ENCODE results near the gene UBL5. TPM values are rescaled to one million over a fixed set of nuclear protein-coding genes. Genes with fewer than 3 reads are reported as not detected.

UBL5 gene
- total RNA-seq, 2 experiments from 2014 or later: 313 to 321 TPM

- ChIA-PET POLR2A (no interaction called here), CTCF (no interaction called here)
- H3K4me3 Mint-ChIP-seq: no peak overlapping the region
- no peaks in the 10 kb centered on the region for H3K27me3 Mint-ChIP-seq
- no peak for ATAC-seq
- no peaks in the 10 kb centered on the region for H3K9me3 Mint-ChIP-seq
- H3K4me1 Mint-ChIP-seq (ENCODE audit: low read depth): peaks cover 2% of the 10 kb centered on the region
- H3K27ac Mint-ChIP-seq: no peak overlapping the region
- H3K36me3 Mint-ChIP-seq (ENCODE audit: low read depth): no peaks in the 10 kb centered on the region
- intact Hi-C loops (cut with micrococcal nuclease): no loop called here
- no peak for DNase-seq
- no peak for TF ChIP-seq CTCF (IDR thresholded peaks at IDR 0.05)
These were observed 44.1 kb downstream of the UBL5 start for GRCh38 chr19:9871626-9872338.

GRCh38 chr19:9872618-9873242, 45.0 kb downstream of the UBL5 start:
- ChIA-PET CTCF (no interaction called here), POLR2A (no interaction called here)
- no peak overlapping the region for H3K27ac Mint-ChIP-seq
- no peaks in the 10 kb centered on the region for H3K4me1 Mint-ChIP-seq (ENCODE audit: low read depth)
- intact Hi-C loops (cut with micrococcal nuclease): no loop called here
- TF ChIP-seq CTCF (IDR thresholded peaks at IDR 0.05): no peak
- ATAC-seq (no peak), DNase-seq (no peak)
- no peak overlapping the region for H3K4me3 Mint-ChIP-seq
- no peaks in the 10 kb centered on the region for H3K27me3 Mint-ChIP-seq
- no peaks in the 10 kb centered on the region for H3K36me3 Mint-ChIP-seq (ENCODE audit: low read depth)
- H3K9me3 Mint-ChIP-seq: no peaks in the 10 kb centered on the region

GRCh38 chr19:9875031-9875627, 47.4 kb downstream of the UBL5 start:
- POLR2A ChIA-PET: interaction anchor here (0.8 to 1.1 kb wide), 3 partner anchors 11 to 467 kb away, joined by 3 read pairs; no protein-coding TSS in a partner anchor
- intact Hi-C loops (cut with micrococcal nuclease): no loop called here
- TF ChIP-seq CTCF (IDR thresholded peaks at IDR 0.05): no peak
- ATAC-seq: no peak
- H3K4me1 Mint-ChIP-seq (ENCODE audit: low read depth): no peaks in the 10 kb centered on the region
- CTCF ChIA-PET: interaction anchor here (0.6 to 0.9 kb wide), 2 partner anchors 18 to 56 kb away, joined by 3 to 4 read pairs; no protein-coding TSS in a partner anchor
- no peaks in the 10 kb centered on the region for H3K36me3 Mint-ChIP-seq (ENCODE audit: low read depth)
- no peak overlapping the region for H3K27ac Mint-ChIP-seq
- DNase-seq: no peak
- H3K4me3 Mint-ChIP-seq: no peak overlapping the region
- no peaks in the 10 kb centered on the region for H3K9me3 Mint-ChIP-seq
- H3K27me3 Mint-ChIP-seq: no peaks in the 10 kb centered on the region

DNA sequence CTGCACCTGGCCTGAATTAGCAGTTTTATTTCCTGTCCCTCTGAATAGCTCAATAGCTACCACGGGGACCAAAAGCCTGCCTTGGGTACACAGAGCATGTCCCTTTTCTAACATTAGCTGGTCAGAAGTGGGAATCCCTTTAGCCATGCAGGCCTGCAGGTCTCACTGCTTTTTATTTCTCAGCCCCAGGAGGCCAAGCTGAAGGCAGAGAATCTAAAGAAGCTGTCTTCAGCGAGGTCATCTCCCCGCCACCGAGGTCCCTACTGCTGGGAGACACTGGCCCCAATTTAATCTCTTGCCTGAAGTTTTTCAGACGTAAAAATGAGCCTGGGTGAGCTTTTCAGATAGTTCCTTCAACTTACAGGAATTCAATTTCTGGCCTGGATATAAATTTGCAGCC, 48.1 kb downstream of the UBL5 start:
- no peak overlapping the region for H3K27ac Mint-ChIP-seq
- POLR2A ChIA-PET: interaction anchor here (0.8 kb wide), 1 partner anchor 21 kb away, joined by 3 read pairs; no protein-coding TSS in a partner anchor

More for the DNA sequence above, 48.1 kb downstream of the UBL5 start:
- H3K9me3 Mint-ChIP-seq: no peaks in the 10 kb centered on the region
- no peaks in the 10 kb centered on the region for H3K4me1 Mint-ChIP-seq (ENCODE audit: low read depth)
- intact Hi-C loops (cut with micrococcal nuclease): no loop called here
- DNase-seq (no peak), ATAC-seq (no peak)
- H3K4me3 Mint-ChIP-seq: no peak overlapping the region
- CTCF ChIA-PET: interaction anchor here (0.6 to 1.0 kb wide), 2 partner anchors 9 to 18 kb away, joined by 4 read pairs; no protein-coding TSS in a partner anchor
- H3K27me3 Mint-ChIP-seq: no peaks in the 10 kb centered on the region
- TF ChIP-seq CTCF (IDR thresholded peaks at IDR 0.05): no peak
- H3K36me3 Mint-ChIP-seq (ENCODE audit: low read depth): no peaks in the 10 kb centered on the region

Data from activated CD8-positive, alpha-beta T cell treated with anti-CD3 and anti-CD28 coated beads for 36 hours (primary cell).